Activated T-cell treated with anti-CD3 and anti-CD28 coated beads, Interleukin-2, amount 50 U/mL, for 24 hours (primary cell): ENCODE data around the gene ADCY3.

Experiments used
- DNase-seq: peaks from one replicate; pipeline ENCODE4 v3.0.0-alpha.2; 2020
- H3K27ac Mint-ChIP-seq: 2 replicates; pipeline ENCODE4 v1.8.0; 2020; ENCODE audit warnings: mild to moderate bottlenecking, mixed read lengths
- H3K27me3 Mint-ChIP-seq: 2 replicates; pipeline ENCODE4 v1.8.0; 2020; ENCODE audit warnings: mixed read lengths
- H3K36me3 Mint-ChIP-seq: 2 replicates; pipeline ENCODE4 v1.8.0; 2020; ENCODE audit warnings: low read depth, mixed read lengths
- H3K4me1 Mint-ChIP-seq: 2 replicates; pipeline ENCODE4 v1.8.0; 2020; ENCODE audit warnings: low read depth, mixed read lengths
- H3K4me3 Mint-ChIP-seq: 2 replicates; pipeline ENCODE4 v1.8.0; 2020; ENCODE audit warnings: mild to moderate bottlenecking, moderate library complexity, mixed read lengths
- H3K9me3 Mint-ChIP-seq: 2 replicates; pipeline ENCODE4 v1.8.0; 2020; ENCODE audit warnings: mixed read lengths

The ADCY3 gene

GRCh38 chr2:24824966-24825882, 94.8 kb downstream of the ADCY3 start:
- Mint-ChIP-seq H3K36me3 (peaks cover 92% of the 10 kb centered on the region), H3K27ac (peak overlapping the region; percentile 83), H3K9me3 (no peaks in the 10 kb centered on the region), H3K4me1 (peaks cover 24% of the 10 kb centered on the region), H3K27me3 (no peaks in the 10 kb centered on the region), H3K4me3 (no peak overlapping the region)
- DNase-seq, result peak; percentile 44

- DNase-seq, result peak; percentile 26
- Mint-ChIP-seq H3K4me3 (no peak overlapping the region), H3K9me3 (no peaks in the 10 kb centered on the region), H3K4me1 (peaks cover 24% of the 10 kb centered on the region), H3K36me3 (peaks cover 97% of the 10 kb centered on the region), H3K27ac (no peak overlapping the region), H3K27me3 (no peaks in the 10 kb centered on the region)
Measured at GRCh38 chr2:24824071-24824588, 95.9 kb downstream of the ADCY3 start.

GRCh38 chr2:24822049-24822706, 97.9 kb downstream of the ADCY3 start:
- Mint-ChIP-seq H3K4me3 (no peak overlapping the region), H3K36me3 (peaks cover 100% of the 10 kb centered on the region), H3K27me3 (no peaks in the 10 kb centered on the region), H3K4me1 (peaks cover 23% of the 10 kb centered on the region), H3K9me3 (no peaks in the 10 kb centered on the region), H3K27ac (peak overlapping the region; percentile 35)
- peak; percentile 23 for DNase-seq

- peak overlapping the region; percentile 71 for H3K27ac Mint-ChIP-seq
- H3K36me3 Mint-ChIP-seq, result peaks cover 100% of the 10 kb centered on the region
Measured at GRCh38 chr2:24821433-24821891, 98.6 kb downstream of the ADCY3 start.

GRCh38 chr2:24820598-24821432, 99.2 kb downstream of the ADCY3 start:
- H3K36me3 Mint-ChIP-seq, result peaks cover 100% of the 10 kb centered on the region
- no peaks in the 10 kb centered on the region for H3K27me3 Mint-ChIP-seq
- H3K9me3 Mint-ChIP-seq, result no peaks in the 10 kb centered on the region
- H3K4me1 Mint-ChIP-seq, result peaks cover 10% of the 10 kb centered on the region
- no peak overlapping the region for H3K4me3 Mint-ChIP-seq
- peak overlapping the region; percentile 71 for H3K27ac Mint-ChIP-seq
- DNase-seq, result no peak

More at GRCh38 chr2:24821433-24821891, 98.6 kb downstream of the ADCY3 start:
- Mint-ChIP-seq H3K4me1 (peaks cover 16% of the 10 kb centered on the region), H3K27me3 (no peaks in the 10 kb centered on the region), H3K4me3 (no peak overlapping the region), H3K9me3 (no peaks in the 10 kb centered on the region)
- DNase-seq, result peak; percentile 30

GRCh38 chr2:24820175-24820513, 99.9 kb downstream of the ADCY3 start:
- Mint-ChIP-seq H3K4me3 (no peak overlapping the region), H3K36me3 (peaks cover 100% of the 10 kb centered on the region), H3K27me3 (no peaks in the 10 kb centered on the region), H3K4me1 (peaks cover 6% of the 10 kb centered on the region), H3K27ac (peak overlapping the region; percentile 26), H3K9me3 (no peaks in the 10 kb centered on the region)
- peak; percentile 23 for DNase-seq

- Mint-ChIP-seq H3K27me3 (no peaks in the 10 kb centered on the region), H3K36me3 (peaks cover 100% of the 10 kb centered on the region), H3K4me3 (no peak overlapping the region), H3K4me1 (peaks cover 4% of the 10 kb centered on the region), H3K27ac (peak overlapping the region; percentile 50), H3K9me3 (no peaks in the 10 kb centered on the region)
- peak; percentile 26 for DNase-seq
Measured at GRCh38 chr2:24819442-24820174, 100.4 kb downstream of the ADCY3 start.

GRCh38 chr2:24818721-24819167, 101.3 kb downstream of the ADCY3 start:
- H3K4me1 Mint-ChIP-seq, result peaks cover 4% of the 10 kb centered on the region
- no peaks in the 10 kb centered on the region for H3K27me3 Mint-ChIP-seq
- peaks cover 99% of the 10 kb centered on the region for H3K36me3 Mint-ChIP-seq
- H3K9me3 Mint-ChIP-seq, result no peaks in the 10 kb centered on the region
- H3K4me3 Mint-ChIP-seq, result no peak overlapping the region
- DNase-seq, result peak; percentile 24
- peak overlapping the region; percentile 71 for H3K27ac Mint-ChIP-seq

- H3K9me3 Mint-ChIP-seq, result no peaks in the 10 kb centered on the region
- no peaks in the 10 kb centered on the region for H3K27me3 Mint-ChIP-seq
- H3K4me1 Mint-ChIP-seq, result peaks cover 4% of the 10 kb centered on the region
- H3K27ac Mint-ChIP-seq, result peak overlapping the region; percentile 12
- no peak for DNase-seq
- H3K36me3 Mint-ChIP-seq, result peaks cover 95% of the 10 kb centered on the region
- no peak overlapping the region for H3K4me3 Mint-ChIP-seq
Measured at GRCh38 chr2:24816884-24817283, 103.2 kb downstream of the ADCY3 start.

GRCh38 chr2:24816404-24816803, 103.6 kb downstream of the ADCY3 start:
- no peaks in the 10 kb centered on the region for H3K27me3 Mint-ChIP-seq
- H3K36me3 Mint-ChIP-seq, result peaks cover 93% of the 10 kb centered on the region
- H3K27ac Mint-ChIP-seq, result no peak overlapping the region
- peaks cover 4% of the 10 kb centered on the region for H3K4me1 Mint-ChIP-seq
- DNase-seq, result no peak
- H3K4me3 Mint-ChIP-seq, result no peak overlapping the region
- no peaks in the 10 kb centered on the region for H3K9me3 Mint-ChIP-seq

- Mint-ChIP-seq H3K4me3 (no peak overlapping the region), H3K27me3 (no peaks in the 10 kb centered on the region), H3K27ac (peak overlapping the region; percentile 13), H3K4me1 (peaks cover 4% of the 10 kb centered on the region), H3K9me3 (no peaks in the 10 kb centered on the region), H3K36me3 (peaks cover 82% of the 10 kb centered on the region)
- DNase-seq, result no peak
Measured at GRCh38 chr2:24815171-24815570, 104.9 kb downstream of the ADCY3 start.

GRCh38 chr2:24814516-24814915, 105.5 kb downstream of the ADCY3 start:
- Mint-ChIP-seq H3K4me3 (no peak overlapping the region), H3K36me3 (peaks cover 78% of the 10 kb centered on the region), H3K27me3 (no peaks in the 10 kb centered on the region), H3K27ac (no peak overlapping the region), H3K4me1 (peaks cover 6% of the 10 kb centered on the region), H3K9me3 (no peaks in the 10 kb centered on the region)
- DNase-seq, result no peak

GRCh38 chr2:24813691-24814137, 106.3 kb downstream of the ADCY3 start:
- H3K27me3 Mint-ChIP-seq, result no peaks in the 10 kb centered on the region
- no peak overlapping the region for H3K4me3 Mint-ChIP-seq
- H3K36me3 Mint-ChIP-seq, result peaks cover 75% of the 10 kb centered on the region
- H3K4me1 Mint-ChIP-seq, result peaks cover 8% of the 10 kb centered on the region
- no peak overlapping the region for H3K27ac Mint-ChIP-seq
- no peaks in the 10 kb centered on the region for H3K9me3 Mint-ChIP-seq
- DNase-seq, result no peak
